Nephron progenitor cell (in vitro differentiated cells): ENCODE measurements around the gene HBA2.
"Not testable (repeated sequence)": the region's sequence is repeated elsewhere in the genome, so short reads cannot be mapped to it uniquely, and the experiment has no call there.

ENCODE experiments used
- DNase-seq: peaks from one replicate; pipeline ENCODE4 v3.0.0; 2021
- H3K27ac Mint-ChIP-seq: 2 replicates; pipeline ENCODE4 v1.8.0; 2021; ENCODE audit warnings: mild to moderate bottlenecking, moderate library complexity, mixed read lengths
- H3K27me3 Mint-ChIP-seq: 2 replicates; pipeline ENCODE4 v1.8.0; 2021; ENCODE audit warnings: mild to moderate bottlenecking, low read depth, mixed read lengths; ENCODE audit not compliant: poor library complexity
- H3K36me3 Mint-ChIP-seq: 2 replicates; pipeline ENCODE4 v1.8.0; 2021; ENCODE audit warnings: low read depth, mixed read lengths
- H3K4me1 Mint-ChIP-seq: 2 replicates; pipeline ENCODE4 v1.8.0; 2021; ENCODE audit warnings: mixed read lengths
- H3K4me3 Mint-ChIP-seq: 2 replicates; pipeline ENCODE4 v1.8.0; 2021; ENCODE audit warnings: mild to moderate bottlenecking, moderate library complexity, mixed read lengths
- H3K9me3 Mint-ChIP-seq: 2 replicates; pipeline ENCODE4 v1.8.0; 2021; ENCODE audit warnings: mild to moderate bottlenecking, moderate library complexity, mixed read lengths
- TF ChIP-seq, protein P1 (sequence below): fragments of 200-600 bp; sonication (generic); IDR thresholded peaks from 2 replicates; pipeline ENCODE4 v1.5.0; 2021; ENCODE audit warnings: antibody characterized with exemption

HBA2 gene

DNA sequence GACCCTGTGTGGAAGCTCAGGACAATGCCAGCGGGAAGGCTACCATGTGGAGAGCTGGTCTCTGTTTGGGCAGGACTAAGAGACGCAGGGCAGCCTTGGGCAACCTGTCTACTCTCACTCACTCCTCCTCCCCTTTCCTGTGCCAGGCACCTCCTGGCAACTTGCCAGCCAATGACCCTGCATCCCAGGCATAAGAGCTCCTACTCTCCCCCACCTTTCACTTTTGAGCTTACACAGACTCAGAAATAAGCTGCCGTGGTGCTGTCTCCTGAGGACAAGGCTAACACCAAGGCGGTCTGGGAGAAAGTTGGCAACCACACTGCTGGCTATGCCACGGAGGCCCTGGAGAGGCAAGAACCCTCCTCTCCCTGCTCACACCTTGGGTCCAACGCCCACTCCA is 4.3 kb upstream of the HBA2 start:
- TF ChIP-seq, protein P1, sequence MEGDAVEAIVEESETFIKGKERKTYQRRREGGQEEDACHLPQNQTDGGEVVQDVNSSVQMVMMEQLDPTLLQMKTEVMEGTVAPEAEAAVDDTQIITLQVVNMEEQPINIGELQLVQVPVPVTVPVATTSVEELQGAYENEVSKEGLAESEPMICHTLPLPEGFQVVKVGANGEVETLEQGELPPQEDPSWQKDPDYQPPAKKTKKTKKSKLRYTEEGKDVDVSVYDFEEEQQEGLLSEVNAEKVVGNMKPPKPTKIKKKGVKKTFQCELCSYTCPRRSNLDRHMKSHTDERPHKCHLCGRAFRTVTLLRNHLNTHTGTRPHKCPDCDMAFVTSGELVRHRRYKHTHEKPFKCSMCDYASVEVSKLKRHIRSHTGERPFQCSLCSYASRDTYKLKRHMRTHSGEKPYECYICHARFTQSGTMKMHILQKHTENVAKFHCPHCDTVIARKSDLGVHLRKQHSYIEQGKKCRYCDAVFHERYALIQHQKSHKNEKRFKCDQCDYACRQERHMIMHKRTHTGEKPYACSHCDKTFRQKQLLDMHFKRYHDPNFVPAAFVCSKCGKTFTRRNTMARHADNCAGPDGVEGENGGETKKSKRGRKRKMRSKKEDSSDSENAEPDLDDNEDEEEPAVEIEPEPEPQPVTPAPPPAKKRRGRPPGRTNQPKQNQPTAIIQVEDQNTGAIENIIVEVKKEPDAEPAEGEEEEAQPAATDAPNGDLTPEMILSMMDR, result no peak
- H3K27me3 Mint-ChIP-seq, result peaks cover 83% of the 10 kb centered on the region

DNA sequence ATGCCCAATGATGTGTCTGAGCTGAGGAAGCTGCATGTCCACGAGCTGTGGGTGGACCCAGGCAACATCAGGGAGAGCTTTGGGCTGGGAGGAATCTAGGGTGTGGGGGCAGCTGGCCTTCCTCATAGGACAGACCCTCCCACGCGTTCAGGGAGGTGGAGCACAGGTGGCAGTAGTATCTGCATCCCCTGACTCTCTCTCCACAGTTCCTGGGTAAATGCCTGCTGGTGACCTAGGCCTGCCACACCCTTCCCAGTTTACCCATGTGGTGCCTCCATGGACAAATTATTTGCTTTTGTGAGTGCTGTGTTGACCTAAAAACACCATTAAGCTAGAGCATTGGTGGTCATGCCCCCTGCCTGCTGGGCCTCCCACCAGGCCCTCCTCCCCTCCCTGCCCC is 3.7 kb upstream of the HBA2 start:
- DNase-seq, result no peak
- Mint-ChIP-seq H3K9me3 (no peaks in the 10 kb centered on the region), H3K27me3 (peaks cover 85% of the 10 kb centered on the region), H3K36me3 (no peaks in the 10 kb centered on the region), H3K27ac (no peak overlapping the region), H3K4me1 (no peaks in the 10 kb centered on the region), H3K4me3 (no peak overlapping the region)
- TF ChIP-seq, protein P1, result no peak

More for the DNA sequence above, 4.3 kb upstream of the HBA2 start:
- Mint-ChIP-seq H3K4me3 (no peak overlapping the region), H3K9me3 (no peaks in the 10 kb centered on the region), H3K27ac (no peak overlapping the region), H3K36me3 (no peaks in the 10 kb centered on the region), H3K4me1 (no peaks in the 10 kb centered on the region)
- DNase-seq, result no peak

DNA sequence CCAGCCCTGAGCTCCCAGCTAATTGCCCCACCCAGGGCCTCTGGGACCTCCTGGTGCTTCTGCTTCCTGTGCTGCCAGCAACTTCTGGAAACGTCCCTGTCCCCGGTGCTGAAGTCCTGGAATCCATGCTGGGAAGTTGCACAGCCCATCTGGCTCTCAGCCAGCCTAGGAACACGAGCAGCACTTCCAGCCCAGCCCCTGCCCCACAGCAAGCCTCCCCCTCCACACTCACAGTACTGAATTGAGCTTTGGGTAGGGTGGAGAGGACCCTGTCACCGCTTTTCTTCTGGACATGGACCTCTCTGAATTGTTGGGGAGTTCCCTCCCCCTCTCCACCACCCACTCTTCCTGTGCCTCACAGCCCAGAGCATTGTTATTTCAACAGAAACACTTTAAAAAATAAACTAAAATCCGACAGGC is 2.6 kb upstream of the HBA2 start:
- DNase-seq, result peak; percentile 46
- H3K27ac Mint-ChIP-seq, H3K4me3 Mint-ChIP-seq: not testable (repeated sequence)

DNA sequence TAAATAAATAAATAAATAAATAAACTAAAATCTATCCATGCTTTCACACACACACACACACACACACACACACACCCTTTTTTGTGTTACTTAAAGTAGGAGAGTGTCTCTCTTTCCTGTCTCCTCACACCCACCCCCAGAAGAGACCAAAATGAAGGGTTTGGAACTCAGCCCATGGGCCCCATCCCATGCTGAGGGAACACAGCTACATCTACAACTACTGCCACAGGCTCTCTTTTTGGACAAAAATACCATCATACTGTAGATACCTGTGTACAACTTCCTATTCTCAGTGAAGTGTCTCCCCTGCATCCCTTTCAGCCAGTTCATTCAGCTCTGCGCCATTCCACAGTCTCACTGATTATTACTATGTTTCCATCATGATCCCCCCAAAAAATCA is 1.9 kb upstream of the HBA2 start:
- DNase-seq, result no peak
- Mint-ChIP-seq H3K9me3 (no peaks in the 10 kb centered on the region), H3K4me3 (no peak overlapping the region), H3K27ac (no peak overlapping the region), H3K27me3 (peaks cover 92% of the 10 kb centered on the region), H3K36me3 (no peaks in the 10 kb centered on the region), H3K4me1 (no peaks in the 10 kb centered on the region)
- TF ChIP-seq, protein P1, result no peak

More for the DNA sequence above, 2.6 kb upstream of the HBA2 start:
- not testable (repeated sequence) for H3K36me3 Mint-ChIP-seq, H3K4me1 Mint-ChIP-seq, H3K9me3 Mint-ChIP-seq
- H3K27me3 Mint-ChIP-seq, result peaks cover 92% of the 10 kb centered on the region

DNA sequence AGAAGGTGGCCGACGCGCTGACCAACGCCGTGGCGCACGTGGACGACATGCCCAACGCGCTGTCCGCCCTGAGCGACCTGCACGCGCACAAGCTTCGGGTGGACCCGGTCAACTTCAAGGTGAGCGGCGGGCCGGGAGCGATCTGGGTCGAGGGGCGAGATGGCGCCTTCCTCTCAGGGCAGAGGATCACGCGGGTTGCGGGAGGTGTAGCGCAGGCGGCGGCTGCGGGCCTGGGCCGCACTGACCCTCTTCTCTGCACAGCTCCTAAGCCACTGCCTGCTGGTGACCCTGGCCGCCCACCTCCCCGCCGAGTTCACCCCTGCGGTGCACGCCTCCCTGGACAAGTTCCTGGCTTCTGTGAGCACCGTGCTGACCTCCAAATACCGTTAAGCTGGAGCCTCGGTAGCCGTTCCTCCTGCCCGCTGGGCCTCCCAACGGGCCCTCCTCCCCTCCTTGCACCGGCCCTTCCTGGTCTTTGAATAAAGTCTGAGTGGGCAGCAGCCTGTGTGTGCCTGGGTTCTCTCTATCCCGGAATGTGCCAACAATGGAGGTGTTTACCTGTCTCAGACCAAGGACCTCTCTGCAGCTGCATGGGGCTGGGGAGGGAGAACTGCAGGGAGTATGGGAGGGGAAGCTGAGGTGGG is 657 bp downstream of the HBA2 start:
- not testable (repeated sequence) for H3K4me1 Mint-ChIP-seq, DNase-seq, H3K4me3 Mint-ChIP-seq, H3K9me3 Mint-ChIP-seq, H3K36me3 Mint-ChIP-seq, H3K27ac Mint-ChIP-seq
- peaks cover 85% of the 10 kb centered on the region for H3K27me3 Mint-ChIP-seq

DNA sequence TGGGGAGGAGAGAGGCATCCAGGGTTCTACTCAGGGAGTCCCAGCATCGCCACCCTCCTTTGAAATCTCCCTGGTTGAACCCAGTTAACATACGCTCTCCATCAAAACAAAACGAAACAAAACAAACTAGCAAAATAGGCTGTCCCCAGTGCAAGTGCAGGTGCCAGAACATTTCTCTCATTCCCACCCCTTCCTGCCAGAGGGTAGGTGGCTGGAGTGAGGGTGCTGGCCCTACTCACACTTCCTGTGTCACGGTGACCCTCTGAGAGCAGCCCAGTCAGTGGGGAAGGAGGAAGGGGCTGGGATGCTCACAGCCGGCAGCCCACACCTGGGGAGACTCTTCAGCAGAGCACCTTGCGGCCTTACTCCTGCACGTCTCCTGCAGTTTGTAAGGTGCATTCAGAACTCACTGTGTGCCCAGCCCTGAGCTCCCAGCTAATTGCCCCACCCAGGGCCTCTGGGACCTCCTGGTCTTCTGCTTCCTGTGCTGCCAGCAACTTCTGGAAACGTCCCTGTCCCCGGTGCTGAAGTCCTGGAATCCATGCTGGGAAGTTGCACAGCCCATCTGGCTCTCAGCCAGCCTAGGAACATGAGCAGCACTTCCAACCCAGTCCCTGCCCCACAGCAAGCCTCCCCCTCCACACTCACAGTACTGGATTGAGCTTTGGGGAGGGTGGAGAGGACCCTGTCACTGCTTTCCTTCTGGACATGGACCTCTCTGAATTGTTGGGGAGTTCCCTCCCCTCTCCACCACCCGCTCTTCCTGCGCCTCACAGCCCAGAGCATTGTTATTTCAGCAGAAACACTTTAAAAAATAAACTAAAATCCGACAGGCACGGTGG is 1.5 kb downstream of the HBA2 start:
- not testable (repeated sequence) for H3K27ac Mint-ChIP-seq, H3K9me3 Mint-ChIP-seq, H3K4me3 Mint-ChIP-seq, DNase-seq, H3K4me1 Mint-ChIP-seq, H3K36me3 Mint-ChIP-seq
- H3K27me3 Mint-ChIP-seq, result peaks cover 85% of the 10 kb centered on the region

DNA sequence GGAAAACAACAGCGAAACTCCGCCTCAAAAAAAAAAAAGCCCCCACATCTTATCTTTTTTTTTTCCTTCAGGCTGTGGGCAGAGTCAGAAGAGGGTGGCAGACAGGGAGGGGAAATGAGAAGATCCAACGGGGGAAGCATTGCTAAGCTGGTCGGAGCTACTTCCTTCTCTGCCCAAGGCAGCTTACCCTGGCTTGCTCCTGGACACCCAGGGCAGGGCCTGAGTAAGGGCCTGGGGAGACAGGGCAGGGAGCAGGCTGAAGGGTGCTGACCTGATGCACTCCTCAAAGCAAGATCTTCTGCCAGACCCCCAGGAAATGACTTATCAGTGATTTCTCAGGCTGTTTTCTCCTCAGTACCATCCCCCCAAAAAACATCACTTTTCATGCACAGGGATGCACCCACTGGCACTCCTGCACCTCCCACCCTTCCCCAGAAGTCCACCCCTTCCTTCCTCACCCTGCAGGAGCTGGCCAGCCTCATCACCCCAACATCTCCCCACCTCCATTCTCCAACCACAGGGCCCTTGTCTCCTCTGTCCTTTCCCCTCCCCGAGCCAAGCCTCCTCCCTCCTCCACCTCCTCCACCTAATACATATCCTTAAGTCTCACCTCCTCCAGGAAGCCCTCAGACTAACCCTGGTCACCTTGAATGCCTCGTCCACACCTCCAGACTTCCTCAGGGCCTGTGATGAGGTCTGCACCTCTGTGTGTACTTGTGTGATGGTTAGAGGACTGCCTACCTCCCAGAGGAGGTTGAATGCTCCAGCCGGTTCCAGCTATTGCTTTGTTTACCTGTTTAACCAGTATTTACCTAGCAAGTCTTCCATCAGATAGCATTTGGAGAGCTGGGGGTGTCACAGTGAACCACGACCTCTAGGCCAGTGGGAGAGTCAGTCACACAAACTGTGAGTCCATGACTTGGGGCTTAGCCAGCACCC is 2.6 kb downstream of the HBA2 start:
- no peak overlapping the region for H3K4me3 Mint-ChIP-seq
- H3K9me3 Mint-ChIP-seq, result no peaks in the 10 kb centered on the region
- H3K27ac Mint-ChIP-seq, result no peak overlapping the region
- H3K36me3 Mint-ChIP-seq, result no peaks in the 10 kb centered on the region
- no peaks in the 10 kb centered on the region for H3K4me1 Mint-ChIP-seq
- TF ChIP-seq, protein P1, result no peak
- H3K27me3 Mint-ChIP-seq, result peaks cover 83% of the 10 kb centered on the region
- DNase-seq, result no peak

DNA sequence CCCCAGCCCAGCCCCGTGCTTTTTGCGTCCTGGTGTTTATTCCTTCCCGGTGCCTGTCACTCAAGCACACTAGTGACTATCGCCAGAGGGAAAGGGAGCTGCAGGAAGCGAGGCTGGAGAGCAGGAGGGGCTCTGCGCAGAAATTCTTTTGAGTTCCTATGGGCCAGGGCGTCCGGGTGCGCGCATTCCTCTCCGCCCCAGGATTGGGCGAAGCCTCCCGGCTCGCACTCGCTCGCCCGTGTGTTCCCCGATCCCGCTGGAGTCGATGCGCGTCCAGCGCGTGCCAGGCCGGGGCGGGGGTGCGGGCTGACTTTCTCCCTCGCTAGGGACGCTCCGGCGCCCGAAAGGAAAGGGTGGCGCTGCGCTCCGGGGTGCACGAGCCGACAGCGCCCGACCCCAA is 3.3 kb downstream of the HBA2 start:
- not testable (repeated sequence) for H3K4me3 Mint-ChIP-seq, H3K27ac Mint-ChIP-seq, H3K36me3 Mint-ChIP-seq, DNase-seq, H3K9me3 Mint-ChIP-seq, H3K4me1 Mint-ChIP-seq
- peaks cover 78% of the 10 kb centered on the region for H3K27me3 Mint-ChIP-seq

DNA sequence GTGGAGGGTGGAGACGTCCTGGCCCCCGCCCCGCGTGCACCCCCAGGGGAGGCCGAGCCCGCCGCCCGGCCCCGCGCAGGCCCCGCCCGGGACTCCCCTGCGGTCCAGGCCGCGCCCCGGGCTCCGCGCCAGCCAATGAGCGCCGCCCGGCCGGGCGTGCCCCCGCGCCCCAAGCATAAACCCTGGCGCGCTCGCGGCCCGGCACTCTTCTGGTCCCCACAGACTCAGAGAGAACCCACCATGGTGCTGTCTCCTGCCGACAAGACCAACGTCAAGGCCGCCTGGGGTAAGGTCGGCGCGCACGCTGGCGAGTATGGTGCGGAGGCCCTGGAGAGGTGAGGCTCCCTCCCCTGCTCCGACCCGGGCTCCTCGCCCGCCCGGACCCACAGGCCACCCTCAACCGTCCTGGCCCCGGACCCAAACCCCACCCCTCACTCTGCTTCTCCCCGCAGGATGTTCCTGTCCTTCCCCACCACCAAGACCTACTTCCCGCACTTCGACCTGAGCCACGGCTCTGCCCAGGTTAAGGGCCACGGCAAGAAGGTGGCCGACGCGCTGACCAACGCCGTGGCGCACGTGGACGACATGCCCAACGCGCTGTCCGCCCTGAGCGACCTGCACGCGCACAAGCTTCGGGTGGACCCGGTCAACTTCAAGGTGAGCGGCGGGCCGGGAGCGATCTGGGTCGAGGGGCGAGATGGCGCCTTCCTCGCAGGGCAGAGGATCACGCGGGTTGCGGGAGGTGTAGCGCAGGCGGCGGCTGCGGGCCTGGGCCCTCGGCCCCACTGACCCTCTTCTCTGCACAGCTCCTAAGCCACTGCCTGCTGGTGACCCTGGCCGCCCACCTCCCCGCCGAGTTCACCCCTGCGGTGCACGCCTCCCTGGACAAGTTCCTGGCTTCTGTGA is 4.1 kb downstream of the HBA2 start, which contains the start of gene HBA1:
HBA1 (plus strand) TSS at position 204 of the 906 bp plus-strand sequence; CDS start at position 241, 37 bp downstream.
- not testable (repeated sequence) for H3K9me3 Mint-ChIP-seq, DNase-seq, H3K4me1 Mint-ChIP-seq, H3K27ac Mint-ChIP-seq, H3K36me3 Mint-ChIP-seq
- Mint-ChIP-seq H3K4me3 (peak within 1 kb of the TSS; percentile 45), H3K27me3 (peaks cover 72% of the 10 kb centered on the region)
